Kidney (tissue), 14 donors: ENCODE measurements around the gene DIS3L2. TPM values are rescaled to one million over a fixed set of nuclear protein-coding genes. Genes with fewer than 3 reads are reported as not detected.

Experiments
- DNase-seq, 5 donors: peaks; one replicate each; pipeline ENCODE4 v3.0.0-alpha.2; 2013 to 2020
- FAIRE-seq: peaks from 2 replicates; lab custom pipeline; 2012; peaks lifted over from hg19 to GRCh38; lab: Jason Lieb, UNC
- H3K27ac ChIP-seq, 2 donors: one replicate each; pipeline ENCODE4 v1.7.0; 2013; ENCODE audit warnings: low read depth in 2 of 2, low read length in 2 of 2, inconsistent platforms in 1 of 2
- H3K27me3 ChIP-seq: one replicate; pipeline ENCODE4 v1.7.1; 2013; ENCODE audit warnings: low read length, inconsistent platforms; ENCODE audit not compliant: control insufficient read depth, insufficient read depth
- H3K36me3 ChIP-seq, 3 donors: one replicate each; pipeline versions ENCODE4 v1.7.0 to v1.7.1; 2013; ENCODE audit warnings: low read length in 3 of 3, control low read depth in 1 of 3, inconsistent platforms in 1 of 3; ENCODE audit not compliant: insufficient read depth in 3 of 3, control insufficient read depth in 2 of 3
- H3K4me1 ChIP-seq, 3 donors: one replicate each; pipeline versions ENCODE4 v1.7.0 to v1.7.1; 2013; ENCODE audit warnings: low read length in 3 of 3, inconsistent platforms in 1 of 3, low read depth in 1 of 3; ENCODE audit not compliant: control insufficient read depth in 2 of 3, insufficient read depth in 2 of 3
- H3K4me3 ChIP-seq, 3 donors: one replicate each; pipeline versions ENCODE4 v1.7.0 to v1.8.1; 2013; ENCODE audit warnings: low read length in 3 of 3, control low read depth in 1 of 3, inconsistent platforms in 1 of 3
- H3K9ac ChIP-seq, 3 donors: one replicate each; pipeline versions ENCODE4 v1.7.0 to v1.7.1; 2013; ENCODE audit warnings: low read length in 3 of 3, control low read depth in 1 of 3, inconsistent platforms in 1 of 3
- H3K9me3 ChIP-seq, 3 donors: one replicate each; pipeline versions ENCODE4 v1.7.0 to v1.7.1; 2013; ENCODE audit warnings: low read length in 3 of 3, control low read depth in 1 of 3, inconsistent platforms in 1 of 3; ENCODE audit not compliant: control insufficient read depth in 2 of 3, insufficient read depth in 1 of 3
- CTCF ChIP-seq: IDR thresholded peaks from 3 replicates; pipeline ENCODE4 v1.5.1; 2012; ENCODE audit warnings: mild to moderate bottlenecking, moderate library complexity, borderline replicate concordance; ENCODE audit not compliant: insufficient read depth; ENCODE audit errors: extremely low read depth
- intact Hi-C: fragments of 100-400 bp; cut with DNase I; formaldehyde crosslinking; loops from one replicate; pipeline ENCODE4 v1.11.1; 2022
- polyA plus RNA-seq: library from polyadenylated mRNA; stranded (reverse); fragments of 350-450 nt; fragmentation: Illumina TruSeq; extraction: RNeasy Lipid Tissue Mini Kit (QIAGEN cat#74804); gene quantifications from one replicate; pipeline ENCODE4 v1.2.3, GENCODE V29; 2014; ENCODE audit warnings: low read depth, low replicate concordance; ENCODE audit not compliant: insufficient read depth
- total RNA-seq: library from RNA; stranded (reverse); fragmentation: NEBNext Ultra II Directional; extraction: Animal tissue kit (Norgen Biotek cat#: 25700); gene quantifications from one replicate; pipeline ENCODE4 v1.2.1, GENCODE V29; 2021
- donor health status: control.
- donor health status: control.
- donor health status: control.
- donor health status: control.
- donor health status: control.
- donor health status: DM: yes; HTN: yes; CAD: no.
- donor health status: Normal renal cell carcinoma (clear cell type).

DIS3L2 gene
- total and polyA plus RNA-seq, 2 donors from 2014 or later: 12.3 to 47.7 TPM

GRCh38 chr2:231936491-231936890 lies 25.0 kb upstream of the DIS3L2 start:
- no peak for DNase-seq
- intact Hi-C loops: no loop called here
- Histone ChIP-seq H3K4me3 (no peak overlapping the region), H3K9ac (no peak overlapping the region), H3K4me1 (no peaks in the 10 kb centered on the region), H3K9me3 (no peaks in the 10 kb centered on the region), H3K36me3 (no peaks in the 10 kb centered on the region), H3K27ac (no peak overlapping the region), H3K27me3 (no peaks in the 10 kb centered on the region)
- FAIRE-seq: no peak
- TF ChIP-seq CTCF: no peak

GRCh38 chr2:231937057-231937456 lies 24.5 kb upstream of the DIS3L2 start:
- Histone ChIP-seq H3K27ac (no peak overlapping the region), H3K4me1 (no peaks in the 10 kb centered on the region), H3K9ac (no peak overlapping the region), H3K36me3 (no peaks in the 10 kb centered on the region), H3K27me3 (no peaks in the 10 kb centered on the region), H3K4me3 (no peak overlapping the region), H3K9me3 (no peaks in the 10 kb centered on the region)
- FAIRE-seq (no peak), DNase-seq (no peak)
- TF ChIP-seq CTCF: no peak
- intact Hi-C loops: no loop called here

GRCh38 chr2:231939022-231939421 lies 22.5 kb upstream of the DIS3L2 start:
- TF ChIP-seq CTCF: no peak
- DNase-seq (no peak), FAIRE-seq (no peak)
- no peak overlapping the region for H3K9ac ChIP-seq
- H3K4me1 ChIP-seq: no peaks in the 10 kb centered on the region
- no peaks in the 10 kb centered on the region for H3K36me3 ChIP-seq
- H3K27me3 ChIP-seq: no peaks in the 10 kb centered on the region
- intact Hi-C loops: no loop called here
- no peak overlapping the region for H3K27ac ChIP-seq
- no peak overlapping the region for H3K4me3 ChIP-seq
- H3K9me3 ChIP-seq: no peaks in the 10 kb centered on the region

- no peaks in the 10 kb centered on the region for H3K27me3 ChIP-seq
- no peak overlapping the region for H3K9ac ChIP-seq
- TF ChIP-seq CTCF: no peak
- intact Hi-C loops: no loop called here
- H3K9me3 ChIP-seq: no peaks in the 10 kb centered on the region
- H3K4me1 ChIP-seq: no peaks in the 10 kb centered on the region
- FAIRE-seq: no peak
- no peaks in the 10 kb centered on the region for H3K36me3 ChIP-seq
- no peak for DNase-seq
- no peak overlapping the region for H3K27ac ChIP-seq
- H3K4me3 ChIP-seq: no peak overlapping the region
Observed at GRCh38 chr2:231940795-231941194, 20.7 kb upstream of the DIS3L2 start.
